SJSA1 (cell line): ENCODE measurements around the gene H2BK1. TPM values are rescaled to one million over a fixed set of nuclear protein-coding genes. Genes with fewer than 3 reads are reported as not detected.

ENCODE experiments used
- DNase-seq, 2 experiments: peaks; one replicate each; pipeline ENCODE4 v3.0.0-alpha.2; 2015 to 2020; ENCODE audit warnings: low spot score in 2 of 2, low read depth in 1 of 2
- H3K27ac ChIP-seq: fragments of 250-450 bp; sonication (Bioruptor Pico); 2 replicates; pipeline ENCODE4 v1.5.1; 2020; ENCODE audit warnings: mild to moderate bottlenecking, moderate library complexity
- H3K27me3 ChIP-seq: fragments of 250-450 bp; sonication (Bioruptor Pico); replicated peaks from 2 replicates; pipeline ENCODE4 v1.5.1; 2020; ENCODE audit warnings: mild to moderate bottlenecking, moderate library complexity
- H3K36me3 ChIP-seq: fragments of 250-450 bp; sonication (Bioruptor Pico); 2 replicates; pipeline ENCODE4 v1.5.1; 2020; ENCODE audit warnings: mild to moderate bottlenecking
- H3K4me1 ChIP-seq: fragments of 250-450 bp; sonication (Bioruptor Pico); replicated peaks from 2 replicates; pipeline ENCODE4 v1.6.1; 2021; ENCODE audit warnings: mild to moderate bottlenecking
- H3K4me3 ChIP-seq: fragments of 250-450 bp; sonication (Bioruptor Pico); 2 replicates; pipeline ENCODE4 v1.5.1; 2020; ENCODE audit warnings: mild to moderate bottlenecking
- H3K9me3 ChIP-seq: fragments of 250-450 bp; sonication (Bioruptor Pico); replicated peaks from 2 replicates; pipeline ENCODE4 v1.5.1; 2020; ENCODE audit warnings: mild to moderate bottlenecking
- total RNA-seq: library from RNA; depleted of rRNA; stranded (reverse); fragments of >200 nt; shearing (Covaris generic); gene quantifications from 2 replicates; pipeline ENCODE4 v1.2.3, GENCODE V29; 2014

Gene H2BK1
- total RNA-seq, 1 experiment from 2014 or later = not detected

DNA sequence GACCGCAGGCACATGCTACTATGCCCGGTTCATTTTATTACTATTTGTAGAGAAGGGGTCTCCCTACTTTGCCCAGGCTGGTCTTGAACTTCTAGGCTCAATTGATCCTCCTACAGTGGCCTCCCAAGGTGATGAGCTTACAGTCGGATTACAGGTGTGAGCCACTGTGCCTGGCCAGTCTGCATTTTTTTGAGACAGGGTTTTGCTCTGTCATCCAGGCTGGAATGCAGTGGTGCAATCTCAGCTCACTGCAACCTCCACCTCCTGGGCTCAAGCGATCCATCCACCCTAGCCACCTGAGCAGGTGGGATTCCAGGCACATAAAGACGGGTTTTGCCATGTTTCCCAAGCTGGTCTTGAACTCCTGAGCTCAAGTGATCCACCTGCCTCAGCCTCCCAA lies 2.3 kb upstream of the H2BK1 start:
- H3K27ac ChIP-seq = no peak overlapping the region
- H3K27me3 ChIP-seq = no peaks in the 10 kb centered on the region
- DNase-seq = no peak
- no peaks in the 10 kb centered on the region for H3K9me3 ChIP-seq
- H3K36me3 ChIP-seq = peaks cover 45% of the 10 kb centered on the region
- H3K4me3 ChIP-seq = no peak overlapping the region
- H3K4me1 ChIP-seq = no peaks in the 10 kb centered on the region

DNA sequence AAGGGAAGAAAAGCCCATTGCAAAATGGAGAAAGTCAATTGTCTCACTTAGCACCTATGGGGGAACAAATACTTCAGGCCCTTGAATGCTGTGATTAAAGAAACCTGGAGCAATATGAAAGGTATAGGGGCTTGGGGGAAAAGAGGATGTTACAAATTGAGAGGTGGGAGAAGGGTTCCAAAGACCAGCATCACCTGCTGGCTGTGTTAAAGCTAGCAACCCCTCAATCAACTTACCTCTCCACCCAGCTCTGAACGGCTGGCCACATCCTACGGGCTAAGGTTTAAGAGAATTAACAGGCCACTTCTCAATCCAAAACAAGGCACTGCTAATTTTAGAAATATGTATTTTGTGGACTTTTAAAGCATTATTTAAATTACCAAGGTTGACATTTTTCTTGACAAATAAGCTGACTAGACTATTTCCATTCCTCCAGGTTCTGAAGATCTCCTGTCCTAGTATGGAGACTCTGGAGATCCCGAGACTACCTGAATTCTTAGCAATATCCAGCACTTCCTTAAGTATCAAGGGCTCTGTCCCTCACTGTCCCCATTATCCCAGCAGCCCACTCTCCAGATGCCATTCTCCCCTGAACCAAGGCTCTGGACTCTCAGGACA lies 976 bp upstream of the H2BK1 start:
- no peaks in the 10 kb centered on the region for H3K4me1 ChIP-seq
- no peak overlapping the region for H3K27ac ChIP-seq
- H3K4me3 ChIP-seq = no peak overlapping the region
- DNase-seq = no peak
- H3K9me3 ChIP-seq = no peaks in the 10 kb centered on the region
- 0 out of 2 replicates have a peak, but pooled peaks cover 5% of the 10 kb centered on the region for H3K27me3 ChIP-seq
- H3K36me3 ChIP-seq = peaks cover 36% of the 10 kb centered on the region

DNA sequence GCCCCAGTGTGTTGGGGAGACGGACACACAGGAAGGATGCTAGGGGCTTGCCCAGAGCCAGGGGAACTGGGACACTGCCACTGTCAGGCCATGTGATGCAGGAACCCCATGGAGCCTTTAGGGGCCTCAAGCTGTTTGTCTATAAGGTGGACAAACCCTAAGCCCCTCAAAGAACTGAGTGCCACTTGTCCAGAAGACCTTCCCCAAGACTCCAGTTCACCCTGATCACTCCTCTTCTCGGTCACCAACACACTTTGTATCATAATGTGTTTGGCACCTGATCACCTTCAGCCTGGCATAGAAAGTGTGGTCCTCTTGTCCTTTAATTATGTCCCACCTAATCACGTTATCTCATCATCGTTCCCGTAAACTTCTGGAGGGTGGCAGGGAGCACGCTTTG lies 700 bp downstream of the H2BK1 start:
- no peak for DNase-seq
- no peak overlapping the region for H3K27ac ChIP-seq
- peaks cover 19% of the 10 kb centered on the region for H3K36me3 ChIP-seq
- no peaks in the 10 kb centered on the region for H3K4me1 ChIP-seq
- H3K27me3 ChIP-seq = 0 out of 2 replicates have a peak, but pooled peaks cover 5% of the 10 kb centered on the region
- no peak overlapping the region for H3K4me3 ChIP-seq
- no peaks in the 10 kb centered on the region for H3K9me3 ChIP-seq

- DNase-seq = no peak
- Histone ChIP-seq H3K27ac (no peak overlapping the region), H3K4me3 (no peak overlapping the region), H3K27me3 (peaks cover 11% of the 10 kb centered on the region; the same call in 1 of the 2 replicates), H3K36me3 (peaks cover 10% of the 10 kb centered on the region), H3K9me3 (no peaks in the 10 kb centered on the region), H3K4me1 (no peaks in the 10 kb centered on the region)
Observed at GRCh38 chr7:151208253-151208862, 1.9 kb downstream of the H2BK1 start.

- Histone ChIP-seq H3K36me3 (peaks cover 5% of the 10 kb centered on the region), H3K27ac (no peak overlapping the region), H3K27me3 (peaks cover 13% of the 10 kb centered on the region; the same call in 1 of the 2 replicates), H3K4me3 (no peak overlapping the region), H3K9me3 (no peaks in the 10 kb centered on the region), H3K4me1 (no peaks in the 10 kb centered on the region)
- no peak for DNase-seq
Observed at GRCh38 chr7:151207804-151208203, 2.5 kb downstream of the H2BK1 start.

- no peaks in the 10 kb centered on the region for H3K4me1 ChIP-seq
- no peaks in the 10 kb centered on the region for H3K9me3 ChIP-seq
- H3K27me3 ChIP-seq = peaks cover 14% of the 10 kb centered on the region
- no peak overlapping the region for H3K27ac ChIP-seq
- no peak for DNase-seq
- H3K4me3 ChIP-seq = no peak overlapping the region
- H3K36me3 ChIP-seq = no peaks in the 10 kb centered on the region
Observed at GRCh38 chr7:151207315-151207714, 3.0 kb downstream of the H2BK1 start.

DNA sequence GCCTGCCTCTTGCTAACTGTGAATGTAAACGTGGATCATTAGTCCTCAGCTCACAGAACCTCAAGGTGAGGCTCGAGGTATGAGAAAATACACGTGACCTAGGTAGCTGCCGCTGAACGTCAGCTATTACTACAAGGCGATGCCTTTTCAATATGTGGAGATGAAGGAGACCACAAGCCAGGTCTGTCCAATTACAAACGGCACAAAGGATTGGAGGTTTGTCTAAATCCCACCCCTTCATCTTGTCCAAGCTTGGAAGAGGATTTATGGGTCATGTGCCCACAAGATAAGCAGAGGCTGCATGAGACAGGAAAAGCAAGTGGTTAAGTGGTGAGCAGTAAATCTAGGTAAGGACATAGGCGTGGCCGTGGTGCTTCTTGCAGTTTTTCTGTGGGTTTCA lies 3.4 kb downstream of the H2BK1 start:
- Histone ChIP-seq H3K27me3 (peaks cover 18% of the 10 kb centered on the region), H3K4me3 (no peak overlapping the region), H3K27ac (no peak overlapping the region), H3K9me3 (no peaks in the 10 kb centered on the region), H3K4me1 (no peaks in the 10 kb centered on the region), H3K36me3 (no peaks in the 10 kb centered on the region)
- DNase-seq = no peak

DNA sequence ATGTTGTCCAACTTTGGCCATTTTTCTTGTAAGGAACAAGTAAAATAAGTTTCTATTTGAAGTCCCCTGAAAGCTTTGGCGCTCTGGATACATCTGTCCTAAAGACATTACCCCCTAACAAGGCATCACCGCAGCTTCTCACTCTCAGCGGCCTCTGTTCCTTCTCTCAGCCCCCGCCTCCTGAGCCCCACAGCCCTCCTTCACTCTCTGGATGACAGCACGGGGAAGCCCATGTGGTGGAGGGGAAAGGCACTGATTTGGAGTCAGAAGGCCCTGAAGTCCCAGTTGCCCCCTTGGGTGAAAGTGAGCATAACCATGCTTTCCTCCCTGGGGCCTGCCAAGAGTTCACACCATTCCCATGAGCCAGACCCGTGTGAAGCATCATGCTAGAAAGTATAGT lies 4.6 kb downstream of the H2BK1 start:
- no peaks in the 10 kb centered on the region for H3K36me3 ChIP-seq
- no peak overlapping the region for H3K27ac ChIP-seq
- H3K9me3 ChIP-seq = no peaks in the 10 kb centered on the region
- H3K4me1 ChIP-seq = no peaks in the 10 kb centered on the region
- H3K27me3 ChIP-seq = peaks cover 21% of the 10 kb centered on the region
- no peak for DNase-seq
- no peak overlapping the region for H3K4me3 ChIP-seq

DNA sequence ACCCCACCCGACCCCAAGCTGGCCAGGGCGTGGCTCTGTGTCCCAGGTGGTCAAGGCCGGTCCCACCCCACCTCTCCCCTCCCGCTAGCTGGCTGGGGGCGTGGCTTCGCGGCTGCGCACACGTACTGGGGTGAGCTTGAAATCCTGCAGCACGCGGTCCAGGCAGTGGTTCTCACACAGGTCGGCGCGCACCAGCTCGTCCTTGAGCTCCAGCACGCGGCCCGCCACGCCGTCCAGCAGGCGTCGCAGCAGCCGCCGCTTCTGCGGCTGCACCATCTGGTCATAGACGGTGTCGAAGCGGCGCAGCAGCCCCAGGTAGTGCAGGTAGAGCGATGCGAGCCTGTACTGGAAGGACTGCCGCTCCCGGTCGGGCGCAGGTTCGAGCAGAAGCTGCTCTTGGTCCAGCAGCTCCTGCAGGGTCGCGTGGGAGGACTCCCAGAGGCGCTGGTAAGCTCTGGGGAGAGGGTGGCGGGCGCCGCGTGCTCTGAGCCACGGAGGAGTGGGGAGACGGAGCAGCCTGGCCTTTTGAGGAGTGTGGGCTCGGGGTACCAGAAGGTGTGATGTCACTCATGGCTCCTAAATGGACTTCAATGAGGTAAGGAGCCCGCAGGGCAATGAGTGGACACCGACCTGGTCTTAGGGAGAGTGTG lies 5.8 kb downstream of the H2BK1 start:
- no peak for DNase-seq
- Histone ChIP-seq H3K36me3 (no peaks in the 10 kb centered on the region), H3K4me1 (no peaks in the 10 kb centered on the region), H3K9me3 (no peaks in the 10 kb centered on the region), H3K27ac (no peak overlapping the region), H3K27me3 (peaks cover 21% of the 10 kb centered on the region), H3K4me3 (no peak overlapping the region)

DNA sequence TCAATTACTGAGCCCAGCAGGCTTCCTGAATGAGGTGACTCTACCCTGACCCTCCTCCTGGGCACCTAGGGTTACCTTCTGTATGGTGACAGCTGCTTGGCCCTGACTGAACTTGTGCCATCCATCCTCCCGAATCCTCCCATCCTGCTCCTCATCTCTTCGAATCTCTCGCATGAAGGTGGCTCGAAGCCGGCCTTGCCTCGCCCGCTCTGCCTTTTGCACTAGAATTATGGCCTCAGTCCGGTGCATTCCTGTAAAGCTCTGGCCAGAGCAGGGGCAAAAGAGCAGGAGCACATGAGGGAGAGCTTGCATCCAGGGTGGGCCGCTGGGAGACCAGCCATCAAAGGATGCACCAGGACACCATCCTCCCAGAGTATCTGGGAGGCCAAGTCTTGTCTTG lies 7.5 kb downstream of the H2BK1 start:
- no peaks in the 10 kb centered on the region for H3K36me3 ChIP-seq
- DNase-seq = no peak
- no peak overlapping the region for H3K4me3 ChIP-seq
- no peak overlapping the region for H3K27ac ChIP-seq
- H3K27me3 ChIP-seq = peaks cover 24% of the 10 kb centered on the region
- no peaks in the 10 kb centered on the region for H3K4me1 ChIP-seq
- no peaks in the 10 kb centered on the region for H3K9me3 ChIP-seq

DNA sequence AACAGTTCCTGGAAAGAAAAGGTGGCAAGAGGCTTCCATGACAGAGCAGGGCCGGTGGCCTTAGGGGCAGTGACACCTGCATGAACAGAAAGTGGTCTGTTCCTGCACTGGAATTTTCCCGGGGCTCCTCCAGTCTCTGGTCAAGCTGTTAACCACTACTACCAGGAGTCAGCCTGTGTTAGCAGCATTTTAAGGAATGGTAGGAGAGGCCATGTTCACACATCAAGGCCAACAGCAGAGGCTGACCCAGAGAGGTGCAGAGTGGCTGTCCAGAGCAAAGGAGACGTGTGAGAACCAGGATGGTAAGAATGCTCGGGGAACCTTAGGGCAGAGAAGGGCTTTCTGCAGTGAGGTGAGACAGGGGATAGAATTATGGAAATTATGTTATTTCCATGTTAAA lies 8.5 kb downstream of the H2BK1 start:
- H3K27ac ChIP-seq = no peak overlapping the region
- H3K4me1 ChIP-seq = no peaks in the 10 kb centered on the region
- no peaks in the 10 kb centered on the region for H3K36me3 ChIP-seq
- H3K27me3 ChIP-seq = peaks cover 30% of the 10 kb centered on the region
- no peaks in the 10 kb centered on the region for H3K9me3 ChIP-seq
- H3K4me3 ChIP-seq = no peak overlapping the region
- DNase-seq = no peak

GRCh38 chr7:151201344-151201743 lies 8.9 kb downstream of the H2BK1 start:
- Histone ChIP-seq H3K4me3 (no peak overlapping the region), H3K4me1 (no peaks in the 10 kb centered on the region), H3K36me3 (no peaks in the 10 kb centered on the region), H3K9me3 (no peaks in the 10 kb centered on the region), H3K27me3 (peaks cover 34% of the 10 kb centered on the region), H3K27ac (no peak overlapping the region)
- no peak for DNase-seq

- H3K36me3 ChIP-seq = no peaks in the 10 kb centered on the region
- H3K4me1 ChIP-seq = no peaks in the 10 kb centered on the region
- no peak for DNase-seq
- H3K9me3 ChIP-seq = no peaks in the 10 kb centered on the region
- no peak overlapping the region for H3K27ac ChIP-seq
- peaks cover 51% of the 10 kb centered on the region for H3K27me3 ChIP-seq
- no peak overlapping the region for H3K4me3 ChIP-seq
Observed at GRCh38 chr7:151198945-151199848, 11.1 kb downstream of the H2BK1 start.

GRCh38 chr7:151197932-151198331 lies 12.4 kb downstream of the H2BK1 start:
- no peaks in the 10 kb centered on the region for H3K9me3 ChIP-seq
- DNase-seq = no peak
- H3K27me3 ChIP-seq = peaks cover 44% of the 10 kb centered on the region
- no peaks in the 10 kb centered on the region for H3K36me3 ChIP-seq
- no peak overlapping the region for H3K27ac ChIP-seq
- H3K4me1 ChIP-seq = no peaks in the 10 kb centered on the region
- no peak overlapping the region for H3K4me3 ChIP-seq
